NCI-H82 treated with DMSO at 0.1 percent for 48 hours (cell line): ENCODE results near the gene CNTROB.
A peak's percentile ranks its signal among the peaks of the same experiment; 100 is the strongest.

Experiments
- DNase-seq: peaks from one replicate; lab custom pipeline; 2025; ENCODE audit not compliant: unreplicated experiment; lab: John Stamatoyannopoulos, UW

CNTROB gene

DNA sequence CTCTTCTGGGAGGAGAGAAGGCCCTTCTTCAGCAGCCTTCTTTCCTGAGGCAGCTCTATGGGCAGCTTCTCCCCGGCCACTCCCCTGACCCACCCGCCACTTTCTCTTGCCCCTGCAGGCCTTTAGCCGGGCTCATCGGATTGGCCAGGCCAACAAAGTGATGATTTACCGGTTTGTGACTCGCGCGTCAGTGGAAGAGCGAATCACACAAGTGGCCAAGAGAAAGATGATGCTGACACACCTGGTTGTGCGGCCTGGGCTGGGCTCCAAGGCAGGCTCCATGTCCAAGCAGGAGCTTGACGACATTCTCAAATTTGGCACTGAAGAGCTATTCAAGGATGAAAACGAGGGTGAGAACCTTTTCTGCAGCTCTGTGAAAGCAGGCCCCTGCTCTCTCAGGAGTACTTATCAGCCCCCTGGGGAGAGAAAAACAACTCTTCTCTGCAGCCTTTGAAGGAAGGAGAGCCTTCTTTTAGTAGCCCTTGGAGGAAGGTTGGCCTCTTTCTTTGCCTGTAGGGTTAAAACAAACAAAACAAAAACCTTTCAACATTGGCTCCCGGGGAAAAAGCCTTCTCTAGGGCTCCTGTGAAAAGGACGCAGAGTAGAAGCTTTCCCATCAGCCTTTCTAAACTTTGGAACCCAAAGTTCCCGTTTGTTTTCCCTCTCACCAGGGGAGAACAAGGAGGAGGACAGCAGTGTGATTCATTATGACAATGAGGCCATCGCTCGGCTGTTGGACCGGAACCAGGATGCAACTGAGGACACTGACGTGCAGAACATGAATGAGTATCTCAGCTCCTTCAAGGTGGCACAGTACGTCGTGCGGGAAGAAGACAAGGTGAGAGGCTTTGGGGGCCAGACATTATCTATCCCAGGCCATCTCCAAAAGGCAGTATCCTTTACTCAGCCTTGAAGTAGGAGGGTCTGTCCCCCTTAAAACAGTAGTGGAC, 28.6 kb upstream of the CNTROB start:
- no peak for DNase-seq

DNA sequence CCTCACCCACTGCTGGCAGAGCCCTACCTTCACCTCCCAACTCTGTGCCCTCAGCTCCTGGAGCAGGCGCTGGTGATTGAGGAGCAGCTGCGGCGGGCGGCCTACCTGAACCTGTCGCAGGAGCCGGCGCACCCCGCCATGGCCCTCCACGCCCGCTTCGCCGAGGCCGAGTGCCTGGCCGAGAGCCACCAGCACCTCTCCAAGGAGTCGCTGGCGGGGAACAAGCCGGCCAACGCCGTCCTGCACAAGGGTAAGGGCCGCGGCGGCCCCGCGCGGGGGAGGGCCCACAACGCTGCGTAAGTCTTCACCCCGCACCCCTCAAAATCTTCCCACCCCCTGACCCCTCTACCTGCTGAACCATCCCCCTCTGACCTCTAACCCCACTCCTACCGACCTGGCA, 22.9 kb upstream of the CNTROB start:
- no peak for DNase-seq

DNA sequence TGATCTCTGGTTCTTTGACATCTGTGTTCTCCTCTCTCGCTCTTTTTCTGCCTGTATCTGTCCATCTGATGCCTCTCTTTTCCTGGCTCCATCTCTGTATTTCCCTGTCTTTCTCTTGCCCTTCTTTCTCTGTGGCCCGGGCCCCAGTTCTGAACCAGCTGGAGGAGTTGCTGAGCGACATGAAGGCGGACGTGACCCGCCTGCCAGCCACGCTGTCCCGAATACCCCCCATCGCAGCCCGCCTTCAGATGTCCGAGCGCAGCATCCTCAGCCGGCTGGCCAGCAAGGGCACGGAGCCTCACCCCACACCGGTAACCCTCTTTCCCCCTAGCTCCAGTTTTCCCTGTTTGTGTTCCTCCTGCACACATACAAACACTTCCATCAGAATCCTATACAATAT, 21.7 kb upstream of the CNTROB start:
- DNase-seq = no peak

DNA sequence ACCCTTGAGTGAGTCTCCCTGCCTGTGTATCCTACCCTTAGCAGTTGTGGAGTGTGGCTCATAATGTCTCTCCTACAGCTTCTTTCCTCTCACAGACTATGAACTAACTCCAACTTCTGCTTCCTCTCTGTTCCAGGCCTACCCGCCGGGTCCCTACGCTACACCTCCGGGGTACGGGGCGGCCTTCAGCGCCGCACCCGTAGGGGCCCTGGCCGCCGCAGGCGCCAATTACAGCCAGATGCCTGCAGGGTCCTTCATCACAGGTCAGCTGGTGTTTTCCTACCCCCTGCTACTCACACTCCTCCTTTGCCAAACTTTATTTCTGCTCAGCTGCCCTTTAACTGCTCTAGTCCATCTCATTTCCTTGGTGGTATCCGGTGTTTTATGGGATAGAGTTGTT, 21.3 kb upstream of the CNTROB start:
- DNase-seq = no peak

DNA sequence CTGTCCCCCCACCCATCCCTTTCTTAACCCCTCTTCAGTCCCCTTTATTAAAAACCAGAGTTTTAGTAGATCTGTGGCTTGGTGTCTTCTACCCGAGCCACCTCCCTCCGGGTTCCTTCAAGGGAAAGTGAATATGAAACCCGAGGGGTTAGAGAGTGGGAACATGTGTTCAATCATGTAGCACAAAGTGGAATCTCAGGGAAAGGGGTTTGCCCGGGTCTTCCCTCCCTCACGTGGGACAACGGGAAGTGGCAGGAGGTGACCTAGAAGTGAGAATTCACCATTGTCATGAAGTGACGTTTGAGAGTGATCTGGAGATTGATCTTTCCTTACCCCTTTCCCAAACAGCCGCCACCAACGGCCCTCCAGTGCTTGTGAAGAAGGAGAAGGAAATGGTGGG, 20.9 kb upstream of the CNTROB start:
- no peak for DNase-seq

DNA sequence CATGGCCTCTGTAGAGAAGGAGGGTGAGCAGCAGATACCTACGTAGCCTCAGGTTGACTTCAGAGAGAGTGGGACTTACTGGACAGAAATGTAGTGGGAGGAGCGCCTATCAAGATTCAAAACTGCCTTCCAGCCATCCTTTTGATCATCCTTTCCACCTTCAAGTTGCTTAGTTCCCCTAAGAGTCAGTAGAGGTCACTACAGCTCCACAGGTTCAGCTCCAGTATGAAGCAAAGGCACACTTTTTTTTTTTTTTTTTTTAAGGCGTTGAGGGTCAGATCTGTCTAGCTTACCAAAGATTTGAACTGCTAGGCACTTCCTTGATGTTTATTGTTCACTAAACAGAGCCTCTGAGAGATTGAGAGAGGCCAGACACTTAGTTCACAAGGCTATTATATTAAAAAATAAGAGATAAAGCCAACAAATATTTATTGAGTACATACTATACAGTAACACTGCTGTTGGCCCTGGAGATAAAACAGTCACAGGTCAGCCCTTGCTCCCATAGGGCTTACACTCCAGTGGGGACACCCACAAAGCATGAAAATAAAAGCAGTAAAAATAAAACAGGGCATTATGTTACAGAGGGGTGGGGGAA, 19.0 kb upstream of the CNTROB start:
- DNase-seq = peak; percentile 77

DNA sequence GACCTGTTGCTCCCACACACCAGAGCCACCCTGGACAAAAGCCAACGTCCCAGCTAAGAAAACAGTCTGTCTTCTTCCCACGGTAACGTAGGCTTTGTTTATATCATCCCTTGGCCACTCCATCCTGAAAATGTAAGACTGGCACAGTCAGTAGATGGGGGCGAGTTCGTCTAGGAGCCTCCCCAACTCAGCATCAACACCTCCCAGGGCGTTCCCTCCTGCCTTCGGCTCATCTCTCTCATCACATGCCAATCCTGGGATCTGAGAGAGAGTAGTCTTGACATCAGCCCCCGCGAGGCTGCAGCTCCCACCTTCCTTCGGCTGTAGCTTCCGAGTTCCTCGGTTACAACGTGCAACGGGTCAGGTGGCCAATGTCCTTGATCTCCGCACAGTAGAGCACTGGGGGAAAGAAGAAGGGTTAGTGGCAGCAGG, 16.8 kb upstream of the CNTROB start:
- DNase-seq = no peak

DNA sequence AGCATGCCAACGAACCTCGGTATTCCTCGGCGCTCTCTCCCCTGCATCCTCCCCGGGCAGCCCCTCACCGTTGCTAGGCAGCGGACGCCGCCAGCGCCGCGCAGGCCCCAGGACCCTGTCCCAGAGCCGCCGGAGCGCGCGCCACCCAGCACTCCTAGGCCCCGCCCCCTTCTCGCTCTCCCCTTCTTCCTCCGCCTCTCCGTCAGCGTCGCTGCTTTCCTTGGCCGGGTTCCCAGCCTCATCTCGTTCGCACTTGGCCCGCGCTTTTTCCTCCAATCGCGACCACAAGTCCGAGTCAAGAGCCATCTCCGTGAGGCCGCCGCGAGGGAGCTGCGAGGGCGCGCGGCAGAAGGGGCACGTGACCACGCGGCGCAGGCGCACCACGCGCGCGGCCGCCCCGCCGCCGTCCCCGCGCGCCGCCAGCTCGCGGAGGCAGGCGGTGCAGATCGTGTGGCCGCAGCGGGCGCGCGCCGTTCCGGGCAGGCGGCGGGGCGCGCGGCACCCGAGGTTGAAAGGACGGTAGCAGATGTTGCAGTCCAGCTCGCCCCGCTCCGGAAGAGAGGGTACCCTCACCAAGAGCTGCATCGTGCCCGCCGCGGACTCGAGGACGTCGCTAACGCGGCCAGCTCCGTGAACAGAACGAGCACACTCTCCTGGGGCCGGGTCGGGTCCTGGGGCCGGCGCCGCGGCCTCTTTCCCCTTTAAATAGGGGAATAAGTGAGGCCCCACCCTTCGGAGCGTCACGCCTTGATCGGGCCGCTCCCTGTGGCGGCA, 16.2 kb upstream of the CNTROB start, which contains the start of gene RNF227:
RNF227 (minus strand) TSS at position 679 of the 774 bp plus-strand sequence; CDS start at position 585, 94 bp downstream.
- peak; percentile 86 for DNase-seq

DNA sequence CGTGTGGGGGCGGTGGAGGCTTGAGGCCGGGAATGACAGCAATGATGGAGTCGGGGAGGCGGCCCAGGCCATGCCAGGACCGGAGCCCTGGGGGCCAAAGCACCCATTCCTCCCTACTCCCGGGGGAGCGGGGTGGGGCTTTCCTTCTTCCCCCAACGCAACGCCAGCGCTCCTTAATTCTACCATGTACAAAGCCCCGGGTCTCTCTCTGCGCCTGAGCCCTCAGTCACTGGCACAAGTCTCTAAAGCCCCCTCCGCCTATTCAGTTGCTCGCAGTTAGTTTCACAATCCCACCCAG, 15.7 kb upstream of the CNTROB start:
- DNase-seq = no peak

DNA sequence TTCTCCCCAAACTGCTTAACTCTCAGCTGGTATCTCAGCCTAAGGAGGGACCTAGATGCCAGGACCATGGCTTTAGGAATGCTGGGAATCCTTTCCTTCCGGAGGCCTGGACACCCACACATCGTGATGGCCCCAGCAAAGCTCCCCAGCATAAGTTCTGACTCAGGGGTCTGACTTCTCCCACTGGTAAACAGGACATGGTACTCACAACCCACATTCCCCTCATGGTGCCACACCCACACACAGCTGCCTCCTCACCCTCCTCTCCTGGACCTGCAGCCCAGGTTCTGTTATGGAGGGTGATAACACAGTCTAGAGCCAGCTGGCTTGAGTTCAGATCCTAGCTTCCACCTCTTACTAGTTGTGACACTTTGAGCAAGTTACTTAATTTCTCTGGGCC, 15.2 kb upstream of the CNTROB start:
- no peak for DNase-seq

DNA sequence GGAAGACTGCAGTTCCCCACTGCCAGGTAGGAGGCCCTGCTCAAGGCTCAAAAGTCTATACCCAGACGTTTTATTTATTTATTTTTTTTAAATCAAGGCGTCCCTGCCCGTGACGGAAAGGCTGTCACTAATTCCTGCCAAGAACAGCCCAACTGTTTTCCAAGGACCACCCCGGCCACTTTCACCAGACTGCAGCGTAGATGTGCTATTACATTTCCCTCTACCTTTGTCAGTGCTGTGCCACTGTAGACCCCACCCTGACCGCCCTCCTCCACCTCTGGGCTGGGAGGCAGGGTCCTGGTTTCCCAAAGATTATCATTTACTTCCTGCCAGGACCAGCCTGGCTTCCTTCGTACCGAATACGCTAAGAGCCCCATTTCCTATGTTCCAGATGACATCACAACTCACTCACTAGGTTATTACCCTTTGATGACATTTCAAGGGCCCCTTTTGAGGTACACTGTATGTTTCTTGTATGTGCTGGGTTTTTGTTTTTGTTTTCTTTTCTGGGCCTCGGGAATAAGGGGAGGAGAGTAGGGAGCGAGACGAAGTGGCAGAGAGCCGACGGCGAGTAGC, 9.6 kb upstream of the CNTROB start:
- DNase-seq = no peak

DNA sequence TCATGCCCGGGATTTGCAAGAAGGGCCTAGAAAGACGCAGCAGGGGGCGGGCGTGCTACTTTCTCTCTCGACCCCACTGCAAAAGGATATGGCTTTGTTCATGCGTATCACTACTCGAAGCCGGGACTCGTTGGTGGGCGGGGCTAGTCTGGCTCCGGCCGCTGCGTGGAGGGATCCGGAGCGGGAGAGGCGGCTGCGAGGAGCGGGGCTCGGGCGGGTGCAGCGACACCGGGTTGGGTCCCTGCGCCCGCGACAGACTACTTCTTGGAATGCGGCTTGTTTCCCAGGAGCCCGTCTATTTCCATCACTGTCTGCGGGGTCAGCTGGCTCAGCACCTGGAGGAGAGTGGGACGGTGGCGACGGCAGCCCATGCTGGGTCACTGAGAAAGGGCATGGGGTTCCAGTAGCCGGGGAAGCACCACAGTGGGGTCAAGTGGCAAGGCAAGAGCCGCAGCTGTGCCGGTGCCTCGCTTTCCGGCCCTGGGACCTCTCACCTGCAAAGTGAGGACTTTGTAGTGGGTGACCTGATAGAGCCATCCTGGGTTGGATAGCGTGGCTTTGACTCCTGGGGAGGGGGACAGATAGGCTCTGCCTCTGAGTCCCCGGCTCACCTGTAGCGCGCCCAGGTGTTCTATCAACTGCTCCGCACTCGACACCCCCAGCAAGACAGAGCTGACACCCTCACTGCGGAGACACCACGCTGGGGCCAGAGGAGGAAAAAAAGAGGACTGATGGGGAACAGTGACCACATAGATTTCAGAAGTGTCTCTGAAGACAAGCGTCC, 9.0 kb upstream of the CNTROB start:
- no peak for DNase-seq

DNA sequence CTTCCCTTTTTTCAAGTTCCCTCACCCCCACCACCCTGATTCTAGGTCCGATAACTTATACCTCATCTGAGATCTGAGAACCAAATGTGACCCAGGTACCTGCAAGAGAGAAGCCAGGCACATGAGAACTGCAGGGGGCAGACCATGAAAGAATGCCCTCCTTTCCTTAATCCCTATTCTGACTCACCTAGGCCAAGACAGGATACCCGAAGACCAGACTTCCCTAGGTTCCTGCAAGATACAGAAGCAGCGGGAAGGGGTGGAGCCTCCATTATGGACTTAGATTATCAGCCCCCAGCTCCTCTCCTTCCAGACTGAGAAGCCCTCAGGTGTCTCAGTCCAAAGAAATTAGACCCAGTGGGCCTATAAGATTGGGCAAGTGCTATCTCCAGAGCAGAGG, 4.4 kb upstream of the CNTROB start:
- no peak for DNase-seq

DNA sequence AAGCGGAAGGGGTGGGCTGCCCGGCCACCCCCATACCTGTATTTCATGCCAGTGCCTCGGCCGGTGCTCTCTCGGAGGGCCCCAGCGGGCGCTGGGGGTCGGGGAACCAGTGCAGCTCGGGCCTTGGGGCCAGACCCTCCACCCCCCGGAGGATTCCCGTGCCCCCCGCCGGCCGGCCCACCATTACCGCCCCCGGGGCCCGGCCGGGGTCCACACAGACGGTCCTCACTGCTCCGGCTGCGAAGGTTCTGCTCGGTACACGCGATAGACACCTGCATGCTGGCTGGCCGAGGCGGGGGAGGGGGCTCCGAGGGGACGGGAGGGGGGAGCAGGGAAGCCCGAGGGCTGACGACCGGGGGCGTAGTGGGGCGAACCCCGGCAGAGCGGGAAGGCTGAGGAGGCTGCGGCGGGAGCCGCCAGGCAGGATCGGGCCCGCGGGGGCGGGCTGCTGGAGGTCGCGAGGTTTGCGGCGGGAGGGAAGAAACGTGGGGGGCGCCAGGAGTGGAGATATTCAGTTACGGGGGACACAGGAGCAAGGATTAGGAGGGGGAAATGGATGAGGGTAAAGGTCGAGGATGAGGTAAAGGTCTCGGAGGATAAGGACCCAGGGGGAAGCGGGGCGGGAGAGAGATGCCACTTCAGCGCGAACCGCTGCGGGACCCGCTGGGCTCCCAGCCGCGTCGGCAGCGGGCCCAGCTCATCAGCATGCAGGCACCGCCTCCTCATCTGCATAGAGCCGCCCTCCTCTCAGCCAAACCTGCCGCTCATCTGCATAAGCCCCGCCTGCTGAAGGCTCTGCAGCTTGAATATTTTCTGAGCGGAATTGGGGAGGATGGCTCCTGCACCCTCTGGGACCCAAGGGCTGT, 2.6 kb upstream of the CNTROB start, which contains the start of gene KCNAB3:
KCNAB3 (minus strand) TSS at position 699 of the 866 bp plus-strand sequence; CDS start at position 278, 421 bp downstream.
- DNase-seq = peak; percentile 77

DNA sequence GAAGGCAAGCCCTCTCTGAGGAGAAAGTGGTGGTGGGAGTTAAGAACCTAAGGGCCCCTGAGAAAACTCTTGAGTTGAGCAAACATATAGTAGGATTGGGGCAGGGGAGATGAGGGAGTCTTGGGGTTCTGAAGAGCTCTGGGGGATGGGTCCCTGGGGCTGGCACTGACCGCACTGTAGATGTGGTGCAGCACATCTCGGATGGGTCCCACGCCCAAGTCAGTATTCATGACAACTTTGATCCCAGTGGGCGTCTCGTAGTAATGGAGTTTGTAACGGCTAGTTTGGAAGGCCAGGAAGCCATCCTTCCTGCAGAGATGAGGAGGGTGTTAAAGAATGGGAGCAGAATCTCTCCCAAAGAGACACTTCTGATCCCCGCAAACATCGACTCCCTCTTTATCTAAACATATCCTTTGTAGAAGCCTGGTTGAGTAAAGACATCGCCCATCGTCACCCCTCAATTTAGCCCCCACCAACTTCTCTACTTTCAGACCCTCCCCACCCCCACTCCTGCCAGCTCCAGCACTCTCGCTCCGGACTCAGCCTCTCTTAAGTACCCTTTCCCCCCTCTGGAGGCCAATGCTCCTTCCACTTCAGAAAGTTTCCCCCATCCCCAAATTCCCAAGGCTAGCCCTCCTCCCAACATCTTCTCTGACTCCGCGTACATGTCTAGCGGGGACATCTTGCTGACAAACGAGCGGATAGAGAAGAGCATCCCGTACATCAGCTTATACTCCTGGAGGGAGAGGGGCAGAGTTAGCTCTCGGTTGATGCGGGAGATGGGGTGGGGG, 970 bp upstream of the CNTROB start:
- DNase-seq = no peak

DNA sequence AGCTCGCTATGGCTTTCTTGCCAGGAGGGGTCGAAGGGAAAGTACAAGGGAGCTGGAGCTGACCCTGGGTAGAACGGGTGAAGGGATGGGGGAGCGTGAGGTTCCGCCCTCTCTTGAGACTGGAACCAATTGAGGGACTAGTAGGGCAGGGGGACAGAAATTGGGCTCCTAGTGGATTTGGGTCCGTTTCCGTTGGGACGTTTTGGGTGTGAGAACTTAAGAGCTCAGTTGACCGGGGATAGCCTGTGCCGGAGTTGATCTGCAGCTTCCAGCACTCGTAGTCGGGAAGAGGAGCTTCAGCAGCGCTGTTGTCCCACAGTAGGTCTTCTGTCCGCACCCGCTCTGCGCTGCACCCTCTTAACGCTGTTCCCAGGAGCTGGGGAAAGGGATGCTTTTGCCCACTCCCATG, 481 bp downstream of the CNTROB start:
- no peak for DNase-seq

DNA sequence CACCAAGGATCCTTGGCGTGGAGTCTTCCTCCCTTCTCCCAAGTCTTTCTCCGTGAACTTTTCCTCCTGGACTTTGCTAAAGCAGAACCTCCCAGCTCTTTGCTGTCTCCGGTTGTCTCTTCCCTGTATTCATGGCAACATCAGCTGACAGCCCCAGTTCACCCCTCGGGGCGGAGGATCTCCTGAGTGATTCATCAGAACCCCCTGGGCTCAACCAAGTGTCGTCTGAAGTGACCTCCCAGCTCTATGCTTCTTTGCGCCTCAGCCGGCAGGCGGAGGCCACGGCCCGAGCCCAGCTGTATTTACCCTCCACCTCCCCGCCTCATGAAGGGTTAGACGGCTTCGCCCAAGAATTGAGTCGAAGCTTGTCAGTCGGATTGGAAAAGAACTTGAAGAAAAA, 943 bp downstream of the CNTROB start:
- no peak for DNase-seq

DNA sequence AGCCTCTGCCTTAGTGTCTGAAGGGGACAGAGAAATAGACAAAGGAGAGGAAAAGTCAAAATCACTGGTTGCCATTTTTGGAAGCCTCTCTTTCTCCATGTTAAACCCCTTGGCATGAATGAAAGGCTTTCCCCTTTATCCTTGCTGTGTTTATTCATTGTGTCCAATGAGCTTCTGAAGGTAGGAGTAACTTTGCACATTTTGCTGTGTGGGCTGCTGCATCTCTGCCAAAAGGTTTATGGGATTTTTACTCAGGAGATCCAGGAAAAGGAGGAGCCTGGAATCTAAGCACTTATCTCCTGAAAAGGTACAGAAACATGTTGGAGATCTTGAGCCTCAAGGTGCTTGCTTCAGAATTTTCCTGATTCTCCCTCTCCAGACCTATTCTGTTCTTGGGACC, 3.9 kb downstream of the CNTROB start:
- DNase-seq = no peak

DNA sequence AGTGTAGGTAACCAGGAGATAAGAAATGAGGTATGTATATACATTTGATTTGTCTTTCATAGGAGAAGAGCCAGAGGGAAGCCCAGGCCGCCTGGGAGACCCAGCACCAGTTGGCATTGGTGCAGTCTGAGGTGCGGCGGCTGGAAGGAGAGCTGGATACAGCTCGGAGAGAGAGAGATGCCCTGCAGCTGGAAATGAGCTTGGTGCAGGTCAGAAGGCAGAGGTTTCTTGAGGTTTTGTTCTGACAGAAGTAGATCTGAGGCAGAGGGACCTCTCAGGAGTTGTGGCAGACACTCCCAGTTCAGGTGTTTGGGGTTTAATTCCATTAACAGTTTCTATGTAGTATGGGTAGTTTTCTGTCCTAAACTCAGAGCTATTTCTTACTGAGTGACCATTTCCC, 8.0 kb downstream of the CNTROB start:
- DNase-seq = no peak
